Suprapubic skin (tissue), 4 donors: ENCODE measurements around the gene RCAN2. TPM values are rescaled to one million over a fixed set of nuclear protein-coding genes. Genes with fewer than 3 reads are reported as not detected.

Source experiments
- DNase-seq, 2 donors: peaks; one replicate each; pipeline ENCODE4 v3.0.0-alpha.2; 2019; ENCODE audit warnings: low spot score in 2 of 2
- H3K27ac ChIP-seq: fragments of 200-600 bp; sonication (generic); one replicate; pipeline ENCODE4 v1.5.1; 2019
- H3K27me3 ChIP-seq: fragments of 200-600 bp; sonication (generic); one replicate; pipeline ENCODE4 v1.5.1; 2019
- H3K36me3 ChIP-seq: fragments of 200-600 bp; sonication (generic); one replicate; pipeline ENCODE4 v1.5.1; 2019
- H3K4me1 ChIP-seq: fragments of 200-600 bp; sonication (generic); one replicate; pipeline ENCODE4 v1.5.1; 2019
- H3K4me3 ChIP-seq: fragments of 200-600 bp; sonication (generic); one replicate; pipeline ENCODE4 v1.5.1; 2019; ENCODE audit warnings: mild to moderate bottlenecking
- H3K9me3 ChIP-seq: fragments of 200-600 bp; sonication (generic); one replicate; pipeline ENCODE4 v1.5.1; 2019
- CTCF ChIP-seq, 2 donors: fragments of 200-600 bp in 1 of 2; fragments of 450-650 bp in 1 of 2; sonication (generic) in 1 of 2; IDR thresholded peaks; one replicate each; pipeline ENCODE4 v1.5.1; 2016 to 2019; ENCODE audit warnings: antibody characterized with exemption in 2 of 2, mild to moderate bottlenecking in 1 of 2, moderate library complexity in 1 of 2
- EP300 ChIP-seq: sonication (generic); formaldehyde crosslinking; IDR thresholded peaks from one replicate; pipeline ENCODE4 v1.6.1; 2017; ENCODE audit warnings: antibody characterized with exemption
- POLR2A ChIP-seq, 2 donors: fragments of 450-650 bp; IDR thresholded peaks; one replicate each; pipeline ENCODE4 v1.6.1; 2017; ENCODE audit warnings: antibody characterized with exemption in 2 of 2, mild to moderate bottlenecking in 2 of 2, moderate library complexity in 2 of 2
- POLR2AphosphoS5 ChIP-seq, 3 donors: sonication (generic); formaldehyde crosslinking; IDR thresholded peaks; one replicate each; pipeline ENCODE4 v1.6.1; 2017; ENCODE audit warnings: antibody characterized with exemption in 3 of 3
- WGBS: methylation state at CpG from one replicate; pipeline ENCODE4 v1.1.5; 2018; 5-methylcytosine and 5-hydroxymethylcytosine counted together
- total RNA-seq, 4 donors: library from RNA; depleted of rRNA; stranded (reverse); fragments of >200 nt; gene quantifications; one replicate each; pipeline ENCODE4 v1.1.0, GENCODE V29; 2016

RCAN2 gene
- 10 to 100 TPM in 3 of 4 donors, 1 to 10 TPM in 1; 6.7 to 15.3 (median 13.8) TPM for total RNA-seq

DNA sequence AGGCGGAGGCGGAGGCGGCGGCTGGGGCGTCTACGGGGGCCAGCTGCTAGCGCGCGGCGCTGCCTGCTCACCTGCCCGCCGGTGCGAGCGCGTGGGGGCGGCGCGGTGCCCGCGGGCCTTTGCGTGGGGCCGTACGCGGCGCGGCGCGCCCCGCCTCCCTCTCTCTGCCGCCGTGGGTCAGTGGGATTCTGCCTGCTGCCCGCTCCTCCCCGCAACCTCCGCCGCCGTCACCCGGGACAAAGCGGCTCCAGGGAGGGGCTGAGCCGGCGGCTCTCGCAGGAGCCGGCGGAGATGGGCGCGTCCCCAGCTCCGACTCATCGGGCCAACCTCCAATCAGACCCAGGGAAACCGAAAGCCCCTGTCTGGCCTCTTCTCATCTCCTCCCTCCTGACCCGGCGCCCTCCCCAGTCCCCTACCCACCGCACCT is at the start of gene RCAN2:
RCAN2 (minus strand) TSS at position 249 of the 427 bp plus-strand sequence.
- Histone ChIP-seq H3K9me3 (no peaks in the 10 kb centered on the region), H3K36me3 (no peaks in the 10 kb centered on the region), H3K27me3 (peaks cover 7% of the 10 kb centered on the region), H3K4me3 (peak within 1 kb of the TSS; percentile 75), H3K4me1 (peaks cover 30% of the 10 kb centered on the region), H3K27ac (peak within 1 kb of the TSS; percentile 80)
- TF ChIP-seq POLR2A (IDR thresholded peaks at IDR 0.05) (no peak), POLR2AphosphoS5 (IDR thresholded peaks at IDR 0.05) (no peak), EP300 (no peak), CTCF (IDR thresholded peaks at IDR 0.05) (no peak)
- 0% methylated on average over 2 of the region's 51 CpGs for WGBS
- DNase-seq: peak; percentile 81

DNA sequence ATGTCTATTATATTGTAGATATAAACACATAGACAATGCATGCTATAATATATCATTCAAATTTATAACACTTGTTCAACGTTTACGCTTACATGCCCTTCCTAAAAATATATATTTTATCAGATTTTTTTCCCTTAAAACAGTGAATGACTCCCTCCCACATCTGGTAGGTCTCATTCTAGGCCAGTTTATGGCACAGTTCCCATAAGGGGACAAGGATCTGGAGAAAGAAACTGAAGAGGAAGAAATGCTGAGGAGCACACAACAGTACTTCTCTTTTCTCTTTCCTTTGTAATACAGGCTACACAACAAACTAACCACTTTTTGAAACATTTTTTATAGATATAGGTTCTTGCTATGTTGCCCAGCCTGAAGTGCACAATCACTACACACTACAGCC is 48.6 kb upstream of the RCAN2 start:
- TF ChIP-seq POLR2A (IDR thresholded peaks at IDR 0.05) (no peak), EP300 (no peak), CTCF (IDR thresholded peaks at IDR 0.05) (no peak), POLR2AphosphoS5 (IDR thresholded peaks at IDR 0.05) (no peak)
- no peak overlapping the region for H3K27ac ChIP-seq
- no peak overlapping the region for H3K4me3 ChIP-seq
- 80% methylated on average over 2 of the region's 2 CpGs for WGBS
- H3K9me3 ChIP-seq: no peaks in the 10 kb centered on the region
- H3K4me1 ChIP-seq: no peaks in the 10 kb centered on the region
- no peaks in the 10 kb centered on the region for H3K27me3 ChIP-seq
- no peaks in the 10 kb centered on the region for H3K36me3 ChIP-seq
- DNase-seq: no peak

DNA sequence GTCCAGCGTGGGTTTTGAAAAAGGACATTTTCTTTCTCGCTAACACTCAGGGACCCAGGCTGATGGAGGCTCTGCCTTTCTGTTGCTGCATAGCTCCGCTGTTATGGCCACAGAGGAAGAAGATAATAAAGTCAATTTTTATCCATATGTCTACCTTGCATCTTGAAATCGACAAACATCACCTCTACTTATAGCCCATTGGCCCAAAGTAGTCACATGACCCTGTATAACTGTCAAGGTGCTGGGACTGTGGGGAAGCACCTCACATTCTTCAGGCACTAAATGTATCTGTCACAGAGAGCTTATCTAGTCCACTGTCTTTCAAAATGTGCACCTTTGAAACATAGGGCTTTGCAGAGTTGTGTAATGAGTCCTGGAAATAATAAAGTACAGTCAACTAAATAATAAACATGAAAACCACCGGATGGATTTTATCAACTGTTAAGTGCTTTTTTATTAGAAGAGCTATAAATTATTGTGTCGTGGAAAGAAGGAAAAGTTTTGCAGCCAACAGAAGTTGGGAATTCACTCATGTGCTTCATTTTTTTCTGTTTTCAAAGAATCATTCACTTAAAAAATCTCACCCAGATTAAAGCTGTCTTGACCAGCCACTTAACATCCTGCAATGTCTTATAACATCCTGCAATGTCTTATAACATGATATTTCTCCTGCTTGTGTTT is 47.7 kb upstream of the RCAN2 start:
- TF ChIP-seq POLR2AphosphoS5 (IDR thresholded peaks at IDR 0.05) (no peak), POLR2A (IDR thresholded peaks at IDR 0.05) (no peak), CTCF (IDR thresholded peaks at IDR 0.05) (no peak), EP300 (no peak)
- Histone ChIP-seq H3K4me3 (no peak overlapping the region), H3K27ac (no peak overlapping the region), H3K9me3 (no peaks in the 10 kb centered on the region), H3K4me1 (no peaks in the 10 kb centered on the region), H3K27me3 (no peaks in the 10 kb centered on the region), H3K36me3 (no peaks in the 10 kb centered on the region)
- DNase-seq: no peak
- WGBS: 61% methylated on average over 6 of the region's 6 CpGs

GRCh38 chr6:46530896-46531295 is 39.6 kb upstream of the RCAN2 start:
- Histone ChIP-seq H3K36me3 (no peaks in the 10 kb centered on the region), H3K4me1 (no peaks in the 10 kb centered on the region), H3K9me3 (no peaks in the 10 kb centered on the region), H3K27ac (no peak overlapping the region), H3K4me3 (no peak overlapping the region), H3K27me3 (no peaks in the 10 kb centered on the region)
- no peak for DNase-seq
- WGBS: 68% methylated on average over 3 of the region's 3 CpGs
- TF ChIP-seq POLR2AphosphoS5 (IDR thresholded peaks at IDR 0.05) (no peak), CTCF (IDR thresholded peaks at IDR 0.05) (no peak), POLR2A (IDR thresholded peaks at IDR 0.05) (no peak), EP300 (no peak)

GRCh38 chr6:46528961-46529750 is 37.9 kb upstream of the RCAN2 start:
- Histone ChIP-seq H3K4me1 (no peaks in the 10 kb centered on the region), H3K36me3 (no peaks in the 10 kb centered on the region), H3K9me3 (no peaks in the 10 kb centered on the region), H3K4me3 (no peak overlapping the region), H3K27me3 (no peaks in the 10 kb centered on the region), H3K27ac (no peak overlapping the region)
- no peak for DNase-seq
- 73% methylated on average over 3 of the region's 3 CpGs for WGBS
- TF ChIP-seq EP300: no peak
- TF ChIP-seq CTCF (IDR thresholded peaks at IDR 0.05): no peak
- TF ChIP-seq POLR2A (IDR thresholded peaks at IDR 0.05): no peak
- TF ChIP-seq POLR2AphosphoS5 (IDR thresholded peaks at IDR 0.05): no peak
